NB4 (cell line): Measurements from ENCODE around the gene SH2D3C.
A peak's percentile ranks its signal among the peaks of the same experiment; 100 is the strongest.

Source experiments
- DNase-seq: peaks from one replicate; pipeline ENCODE4 v3.0.0; 2010; ENCODE audit warnings: low read depth
- H3K4me3 ChIP-seq: one replicate; pipeline ENCODE4 v1.5.1; 2011; ENCODE audit warnings: mild to moderate bottlenecking, low read depth, low read length, moderate library complexity
- CTCF ChIP-seq: IDR thresholded peaks from one replicate; pipeline ENCODE4 v1.5.1; 2012; ENCODE audit warnings: low read depth, low read length
- MAX ChIP-seq: IDR thresholded peaks from 2 replicates; pipeline ENCODE4 v1.6.1; 2011; ENCODE audit warnings: low read depth, low read length
- MYC ChIP-seq: IDR thresholded peaks from 2 replicates; pipeline ENCODE4 v1.6.1; 2011; ENCODE audit warnings: low read depth, low read length
- POLR2A ChIP-seq: IDR thresholded peaks from 2 replicates; pipeline ENCODE4 v1.6.1; 2011; ENCODE audit warnings: mild to moderate bottlenecking; ENCODE audit not compliant: insufficient read length; ENCODE audit errors: extremely low read depth

Gene SH2D3C

GRCh38 chr9:127749090-127749787 lies 29.2 kb downstream of the SH2D3C start:
- TF ChIP-seq MYC, result no peak
- no peak for TF ChIP-seq CTCF
- TF ChIP-seq POLR2A, result no peak
- no peak for TF ChIP-seq MAX
- H3K4me3 ChIP-seq, result no peak overlapping the region
- DNase-seq, result no peak

- no peak for DNase-seq
- TF ChIP-seq MYC (no peak), CTCF (no peak)
- H3K4me3 ChIP-seq, result no peak overlapping the region
Observed at GRCh38 chr9:127746959-127747569, 31.4 kb downstream of the SH2D3C start.

GRCh38 chr9:127744398-127745110 lies 33.9 kb downstream of the SH2D3C start:
- no peak for DNase-seq
- H3K4me3 ChIP-seq, result no peak overlapping the region
- TF ChIP-seq CTCF (no peak), POLR2A (no peak), MYC (no peak), MAX (no peak)

GRCh38 chr9:127742435-127743088 lies 35.9 kb downstream of the SH2D3C start:
- TF ChIP-seq POLR2A (no peak), CTCF (no peak), MAX (no peak), MYC (no peak)
- DNase-seq, result peak; percentile 33
- no peak overlapping the region for H3K4me3 ChIP-seq

- no peak for DNase-seq
- no peak overlapping the region for H3K4me3 ChIP-seq
- no peak for TF ChIP-seq MAX
- no peak for TF ChIP-seq MYC
- TF ChIP-seq CTCF, result no peak
- TF ChIP-seq POLR2A, result no peak
Observed at GRCh38 chr9:127741831-127742434, 36.5 kb downstream of the SH2D3C start.
